Breast epithelium (tissue), 3 donors: ENCODE measurements around the gene TMA16.

Experiments
- POLR2AphosphoS5 ChIP-seq, 3 donors: sonication (generic); formaldehyde crosslinking; IDR thresholded peaks; one replicate each; pipeline ENCODE4 v1.6.1; 2017; ENCODE audit warnings: antibody characterized with exemption in 3 of 3
- TF ChIP-seq, protein P1 (sequence below), 3 donors: fragments of 450-650 bp; IDR thresholded peaks; one replicate each; pipeline ENCODE4 v1.5.1; 2016 to 2017; ENCODE audit warnings: antibody characterized with exemption in 3 of 3, mild to moderate bottlenecking in 3 of 3, moderate library complexity in 3 of 3

DNA sequence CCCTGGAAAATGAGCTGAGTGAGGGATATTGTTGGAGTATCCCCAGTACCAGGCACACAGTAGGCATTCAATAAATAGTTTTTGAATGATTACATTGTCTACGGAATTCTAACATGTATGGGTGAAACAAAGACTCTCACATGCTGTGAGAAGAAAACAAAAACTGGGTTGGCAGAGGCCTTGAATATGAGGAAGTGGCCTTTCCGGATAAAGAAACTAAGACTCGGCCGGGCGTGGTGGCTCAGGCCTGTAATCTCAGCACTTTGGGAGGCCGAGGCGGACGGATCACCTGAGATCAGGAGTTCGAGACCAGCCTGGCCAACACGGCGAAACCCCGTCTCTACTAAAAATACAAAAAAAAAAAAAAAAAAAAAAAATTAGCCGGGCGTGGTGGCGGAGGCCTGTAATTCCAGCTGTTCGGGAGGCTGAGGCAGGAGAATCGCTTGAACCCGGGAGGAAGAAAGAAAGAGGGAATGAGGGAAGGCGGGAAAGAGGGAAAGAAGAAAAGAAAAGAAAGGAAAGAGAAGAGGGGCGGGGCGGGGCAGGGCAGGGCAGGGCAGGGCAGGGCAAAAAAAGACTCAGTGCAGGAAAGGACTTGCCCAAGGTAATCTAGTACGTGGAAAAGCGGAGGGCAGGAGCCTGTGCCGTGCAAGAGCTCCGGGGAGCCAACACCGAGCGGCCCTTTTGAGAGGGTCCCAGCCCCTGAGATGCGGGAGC lies 689 bp upstream of the TMA16 start:
- TF ChIP-seq, protein P1, sequence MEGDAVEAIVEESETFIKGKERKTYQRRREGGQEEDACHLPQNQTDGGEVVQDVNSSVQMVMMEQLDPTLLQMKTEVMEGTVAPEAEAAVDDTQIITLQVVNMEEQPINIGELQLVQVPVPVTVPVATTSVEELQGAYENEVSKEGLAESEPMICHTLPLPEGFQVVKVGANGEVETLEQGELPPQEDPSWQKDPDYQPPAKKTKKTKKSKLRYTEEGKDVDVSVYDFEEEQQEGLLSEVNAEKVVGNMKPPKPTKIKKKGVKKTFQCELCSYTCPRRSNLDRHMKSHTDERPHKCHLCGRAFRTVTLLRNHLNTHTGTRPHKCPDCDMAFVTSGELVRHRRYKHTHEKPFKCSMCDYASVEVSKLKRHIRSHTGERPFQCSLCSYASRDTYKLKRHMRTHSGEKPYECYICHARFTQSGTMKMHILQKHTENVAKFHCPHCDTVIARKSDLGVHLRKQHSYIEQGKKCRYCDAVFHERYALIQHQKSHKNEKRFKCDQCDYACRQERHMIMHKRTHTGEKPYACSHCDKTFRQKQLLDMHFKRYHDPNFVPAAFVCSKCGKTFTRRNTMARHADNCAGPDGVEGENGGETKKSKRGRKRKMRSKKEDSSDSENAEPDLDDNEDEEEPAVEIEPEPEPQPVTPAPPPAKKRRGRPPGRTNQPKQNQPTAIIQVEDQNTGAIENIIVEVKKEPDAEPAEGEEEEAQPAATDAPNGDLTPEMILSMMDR (IDR thresholded peaks at IDR 0.05) = no peak
- TF ChIP-seq POLR2AphosphoS5 (IDR thresholded peaks at IDR 0.05) = no peak
